Measurements from ENCODE around the gene NOSIP. TPM values are rescaled to one million over a fixed set of nuclear protein-coding genes. Genes with fewer than 3 reads are reported as not detected.

NOSIP gene
- total RNA-seq, 1 donor from 2014 or later: 82.1 TPM

DNA sequence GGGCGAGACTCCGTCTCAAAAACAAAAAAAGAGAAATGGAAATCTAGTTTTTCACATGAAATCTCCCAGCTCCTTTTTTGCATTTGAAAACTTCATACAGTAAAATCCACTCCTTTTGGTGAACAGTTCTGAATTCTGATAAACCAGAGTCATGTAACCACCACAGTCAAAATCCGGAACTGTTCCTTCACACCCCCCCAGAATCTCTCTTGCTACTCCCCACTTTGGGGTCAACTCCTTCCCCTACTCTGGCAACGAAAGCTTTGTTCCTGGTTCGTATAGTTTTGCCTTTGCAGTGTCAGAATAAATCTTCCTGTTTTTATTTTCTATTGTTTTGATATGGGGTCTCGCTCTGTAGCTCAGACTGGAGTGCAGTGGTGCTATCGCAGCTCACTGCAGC is 28.8 kb downstream of the NOSIP start:
- Mint-ChIP-seq H3K4me3 (ENCODE audit: low read depth) (no peak overlapping the region), H3K4me1 (ENCODE audit: low read depth) (peaks cover 30% of the 10 kb centered on the region), H3K27ac (peak overlapping the region; percentile 77), H3K36me3 (ENCODE audit: insufficient read depth) (peaks cover 23% of the 10 kb centered on the region), H3K9me3 (ENCODE audit: low read depth) (no peaks in the 10 kb centered on the region), H3K27me3 (no peaks in the 10 kb centered on the region)
- DNase-seq (ENCODE audit: low spot score, unreplicated experiment): no peak
- TF ChIP-seq, protein P1, sequence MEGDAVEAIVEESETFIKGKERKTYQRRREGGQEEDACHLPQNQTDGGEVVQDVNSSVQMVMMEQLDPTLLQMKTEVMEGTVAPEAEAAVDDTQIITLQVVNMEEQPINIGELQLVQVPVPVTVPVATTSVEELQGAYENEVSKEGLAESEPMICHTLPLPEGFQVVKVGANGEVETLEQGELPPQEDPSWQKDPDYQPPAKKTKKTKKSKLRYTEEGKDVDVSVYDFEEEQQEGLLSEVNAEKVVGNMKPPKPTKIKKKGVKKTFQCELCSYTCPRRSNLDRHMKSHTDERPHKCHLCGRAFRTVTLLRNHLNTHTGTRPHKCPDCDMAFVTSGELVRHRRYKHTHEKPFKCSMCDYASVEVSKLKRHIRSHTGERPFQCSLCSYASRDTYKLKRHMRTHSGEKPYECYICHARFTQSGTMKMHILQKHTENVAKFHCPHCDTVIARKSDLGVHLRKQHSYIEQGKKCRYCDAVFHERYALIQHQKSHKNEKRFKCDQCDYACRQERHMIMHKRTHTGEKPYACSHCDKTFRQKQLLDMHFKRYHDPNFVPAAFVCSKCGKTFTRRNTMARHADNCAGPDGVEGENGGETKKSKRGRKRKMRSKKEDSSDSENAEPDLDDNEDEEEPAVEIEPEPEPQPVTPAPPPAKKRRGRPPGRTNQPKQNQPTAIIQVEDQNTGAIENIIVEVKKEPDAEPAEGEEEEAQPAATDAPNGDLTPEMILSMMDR (IDR thresholded peaks at IDR 0.05; ENCODE audit: unreplicated experiment): no peak

DNA sequence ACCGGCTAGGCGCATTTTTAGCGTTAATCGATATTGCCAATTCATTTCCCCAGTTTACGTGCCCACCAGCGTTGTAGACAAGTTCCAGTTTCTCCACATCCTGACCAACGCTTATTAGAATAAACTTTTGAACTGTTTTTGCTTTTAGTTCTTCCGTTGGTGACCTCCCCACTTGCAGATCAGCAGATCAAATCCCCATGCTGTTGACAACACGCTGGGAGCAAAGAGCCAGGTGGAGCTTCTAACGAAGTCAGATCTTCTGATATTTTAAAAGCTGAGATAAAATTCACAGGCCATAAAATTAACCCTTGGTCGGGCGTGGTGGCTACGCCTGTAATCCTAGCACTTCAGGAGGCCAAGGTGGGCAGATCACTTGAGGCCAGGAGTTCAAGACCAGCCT is 31.3 kb downstream of the NOSIP start:
- DNase-seq (ENCODE audit: low spot score, unreplicated experiment): no peak
- Mint-ChIP-seq H3K9me3 (ENCODE audit: low read depth) (no peaks in the 10 kb centered on the region), H3K36me3 (ENCODE audit: insufficient read depth) (peaks cover 14% of the 10 kb centered on the region), H3K27ac (peak overlapping the region; percentile 89), H3K4me1 (ENCODE audit: low read depth) (peaks cover 25% of the 10 kb centered on the region), H3K4me3 (ENCODE audit: low read depth) (no peak overlapping the region), H3K27me3 (no peaks in the 10 kb centered on the region)
- TF ChIP-seq, protein P1 (IDR thresholded peaks at IDR 0.05; ENCODE audit: unreplicated experiment): no peak

DNA sequence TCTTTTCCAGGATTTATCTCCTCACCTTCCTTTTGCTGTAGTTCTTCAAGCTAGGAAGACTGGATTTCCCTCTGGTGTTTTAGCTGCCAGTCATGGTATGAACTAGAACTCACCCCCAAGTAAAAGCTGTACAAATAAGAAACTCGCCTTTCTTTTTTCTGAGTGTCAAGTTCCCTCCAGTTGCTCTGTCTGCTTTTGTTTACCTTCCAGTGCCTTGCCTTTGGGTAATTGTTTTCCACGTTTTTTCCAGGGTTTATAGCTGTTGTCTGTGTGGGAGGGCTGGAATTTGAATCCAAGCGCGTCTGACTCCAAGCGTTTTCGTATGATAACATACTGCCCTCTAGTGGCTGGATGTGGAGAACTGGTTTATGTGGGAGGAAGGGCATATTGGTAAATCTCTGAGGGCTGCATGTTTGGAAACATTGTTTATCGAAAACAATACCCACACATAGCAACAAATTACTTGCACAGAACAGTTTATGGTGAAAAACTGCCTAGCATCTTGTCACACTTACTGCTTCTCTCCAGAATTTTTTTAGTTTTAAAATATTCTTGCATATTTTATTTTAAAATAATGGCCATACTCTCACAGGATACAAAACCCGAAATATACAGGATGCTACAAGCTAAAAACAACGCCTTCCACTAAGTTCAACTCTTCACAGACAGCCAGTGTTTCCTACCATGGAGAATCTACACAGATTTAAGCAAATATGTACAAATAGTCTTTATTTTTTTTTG is 33.4 kb downstream of the NOSIP start:
- H3K9me3 Mint-ChIP-seq (ENCODE audit: low read depth): no peaks in the 10 kb centered on the region
- H3K4me3 Mint-ChIP-seq (ENCODE audit: low read depth): peak overlapping the region; percentile 19
- peak; percentile 64 for DNase-seq (ENCODE audit: low spot score, unreplicated experiment)
- TF ChIP-seq, protein P1 (IDR thresholded peaks at IDR 0.05; ENCODE audit: unreplicated experiment): peak; percentile 86
- peaks cover 11% of the 10 kb centered on the region for H3K36me3 Mint-ChIP-seq (ENCODE audit: insufficient read depth)
- peaks cover 12% of the 10 kb centered on the region for H3K4me1 Mint-ChIP-seq (ENCODE audit: low read depth)
- no peaks in the 10 kb centered on the region for H3K27me3 Mint-ChIP-seq
- H3K27ac Mint-ChIP-seq: peak overlapping the region; percentile 89

DNA sequence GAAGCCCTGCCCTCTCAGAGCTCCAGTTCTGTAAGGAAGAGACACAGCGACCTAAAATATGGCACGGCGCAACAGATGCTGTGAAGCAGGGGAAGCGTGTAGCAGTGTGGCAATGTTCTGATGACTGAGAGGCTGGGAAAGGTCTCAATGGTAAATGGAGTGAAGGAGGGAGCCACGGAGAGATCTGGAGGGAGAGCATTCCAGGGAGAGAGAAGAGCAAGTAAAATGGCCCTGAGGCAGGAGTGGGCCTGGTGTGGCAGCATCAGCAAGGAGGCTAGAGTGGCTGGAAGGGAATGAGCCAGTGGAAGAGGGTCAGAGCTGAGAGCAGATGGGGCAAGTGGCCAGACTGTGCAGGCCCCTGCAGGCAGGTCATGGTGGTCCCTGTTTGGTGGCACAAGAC is 36.2 kb downstream of the NOSIP start:
- no peak for DNase-seq (ENCODE audit: low spot score, unreplicated experiment)
- no peak overlapping the region for H3K4me3 Mint-ChIP-seq (ENCODE audit: low read depth)
- no peaks in the 10 kb centered on the region for H3K9me3 Mint-ChIP-seq (ENCODE audit: low read depth)
- TF ChIP-seq, protein P1 (IDR thresholded peaks at IDR 0.05; ENCODE audit: unreplicated experiment): no peak
- peaks cover 8% of the 10 kb centered on the region for H3K4me1 Mint-ChIP-seq (ENCODE audit: low read depth)
- peak overlapping the region; percentile 65 for H3K27ac Mint-ChIP-seq
- H3K27me3 Mint-ChIP-seq: no peaks in the 10 kb centered on the region
- H3K36me3 Mint-ChIP-seq (ENCODE audit: insufficient read depth): peaks cover 9% of the 10 kb centered on the region

DNA sequence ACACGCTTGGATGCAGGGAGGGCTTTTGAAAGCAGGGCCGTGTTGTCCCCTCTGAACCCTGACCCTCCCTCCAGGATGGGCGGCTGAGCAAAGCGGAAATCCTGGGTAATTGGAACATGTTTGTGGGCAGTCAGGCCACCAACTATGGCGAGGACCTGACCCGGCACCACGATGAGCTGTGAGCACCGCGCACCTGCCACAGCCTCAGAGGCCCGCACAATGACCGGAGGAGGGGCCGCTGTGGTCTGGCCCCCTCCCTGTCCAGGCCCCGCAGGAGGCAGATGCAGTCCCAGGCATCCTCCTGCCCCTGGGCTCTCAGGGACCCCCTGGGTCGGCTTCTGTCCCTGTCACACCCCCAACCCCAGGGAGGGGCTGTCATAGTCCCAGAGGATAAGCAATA is 37.3 kb downstream of the NOSIP start:
- Mint-ChIP-seq H3K9me3 (ENCODE audit: low read depth) (no peaks in the 10 kb centered on the region), H3K36me3 (ENCODE audit: insufficient read depth) (peaks cover 7% of the 10 kb centered on the region), H3K27ac (no peak overlapping the region), H3K4me1 (ENCODE audit: low read depth) (peaks cover 6% of the 10 kb centered on the region), H3K4me3 (ENCODE audit: low read depth) (no peak overlapping the region), H3K27me3 (no peaks in the 10 kb centered on the region)
- DNase-seq (ENCODE audit: low spot score, unreplicated experiment): no peak
- TF ChIP-seq, protein P1 (IDR thresholded peaks at IDR 0.05; ENCODE audit: unreplicated experiment): no peak

Data from progenitor cell of endocrine pancreas (in vitro differentiated cells).